ENCODE measurements around the gene OR51S1.

GRCh38 chr11:4830909-4831308 is 18.1 kb downstream of the OR51S1 start:
- TF ChIP-seq, protein P1, sequence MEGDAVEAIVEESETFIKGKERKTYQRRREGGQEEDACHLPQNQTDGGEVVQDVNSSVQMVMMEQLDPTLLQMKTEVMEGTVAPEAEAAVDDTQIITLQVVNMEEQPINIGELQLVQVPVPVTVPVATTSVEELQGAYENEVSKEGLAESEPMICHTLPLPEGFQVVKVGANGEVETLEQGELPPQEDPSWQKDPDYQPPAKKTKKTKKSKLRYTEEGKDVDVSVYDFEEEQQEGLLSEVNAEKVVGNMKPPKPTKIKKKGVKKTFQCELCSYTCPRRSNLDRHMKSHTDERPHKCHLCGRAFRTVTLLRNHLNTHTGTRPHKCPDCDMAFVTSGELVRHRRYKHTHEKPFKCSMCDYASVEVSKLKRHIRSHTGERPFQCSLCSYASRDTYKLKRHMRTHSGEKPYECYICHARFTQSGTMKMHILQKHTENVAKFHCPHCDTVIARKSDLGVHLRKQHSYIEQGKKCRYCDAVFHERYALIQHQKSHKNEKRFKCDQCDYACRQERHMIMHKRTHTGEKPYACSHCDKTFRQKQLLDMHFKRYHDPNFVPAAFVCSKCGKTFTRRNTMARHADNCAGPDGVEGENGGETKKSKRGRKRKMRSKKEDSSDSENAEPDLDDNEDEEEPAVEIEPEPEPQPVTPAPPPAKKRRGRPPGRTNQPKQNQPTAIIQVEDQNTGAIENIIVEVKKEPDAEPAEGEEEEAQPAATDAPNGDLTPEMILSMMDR (IDR thresholded peaks at IDR 0.05) = no peak
- TF ChIP-seq POLR2A (IDR thresholded peaks at IDR 0.05) = no peak

Data from Peyer's patch (tissue), 4 donors.